Kidney epithelial cell (primary cell): ENCODE data around the gene KLK13. TPM values are rescaled to one million over a fixed set of nuclear protein-coding genes. Genes with fewer than 3 reads are reported as not detected.

ENCODE experiments used
- DNase-seq: peaks from one replicate; pipeline ENCODE4 v3.0.0-alpha.2; 2010; ENCODE audit warnings: low read depth
- H3K27me3 ChIP-seq: 2 replicates; pipeline ENCODE4 v1.6.0; 2011; ENCODE audit warnings: low read length; ENCODE audit not compliant: control insufficient read depth, insufficient read depth
- H3K36me3 ChIP-seq: 2 replicates; pipeline ENCODE4 v1.5.1; 2011; ENCODE audit warnings: low read length; ENCODE audit not compliant: control insufficient read depth, insufficient read depth
- H3K4me3 ChIP-seq: 2 replicates; pipeline ENCODE4 v1.5.1; 2011; ENCODE audit warnings: low read depth, mild to moderate bottlenecking, control low read depth, low read length
- CTCF ChIP-seq: IDR thresholded peaks from 2 replicates; pipeline ENCODE4 v1.5.1; 2011; ENCODE audit warnings: mild to moderate bottlenecking, moderate library complexity, low read length, control low read depth, inconsistent platforms; ENCODE audit not compliant: insufficient read depth, poor library complexity, severe bottlenecking
- total RNA-seq: library from RNA; depleted of rRNA; stranded (reverse); fragments of >200 nt; gene quantifications from 2 replicates; pipeline ENCODE4 v1.2.3, GENCODE V29; 2015

KLK13 gene
- total RNA-seq, 1 donor from 2014 or later, result 0.08 TPM

GRCh38 chr19:51100601-51101000 is 35.7 kb upstream of the KLK13 start:
- no peaks in the 10 kb centered on the region for H3K27me3 ChIP-seq
- peaks cover 2% of the 10 kb centered on the region for H3K36me3 ChIP-seq
- TF ChIP-seq CTCF, result no peak
- DNase-seq, result no peak
- no peak overlapping the region for H3K4me3 ChIP-seq

- Histone ChIP-seq H3K4me3 (no peak overlapping the region), H3K36me3 (peaks cover 2% of the 10 kb centered on the region), H3K27me3 (no peaks in the 10 kb centered on the region)
- no peak for TF ChIP-seq CTCF
- DNase-seq, result no peak
Observed at GRCh38 chr19:51099047-51099382, 34.1 kb upstream of the KLK13 start.

DNA sequence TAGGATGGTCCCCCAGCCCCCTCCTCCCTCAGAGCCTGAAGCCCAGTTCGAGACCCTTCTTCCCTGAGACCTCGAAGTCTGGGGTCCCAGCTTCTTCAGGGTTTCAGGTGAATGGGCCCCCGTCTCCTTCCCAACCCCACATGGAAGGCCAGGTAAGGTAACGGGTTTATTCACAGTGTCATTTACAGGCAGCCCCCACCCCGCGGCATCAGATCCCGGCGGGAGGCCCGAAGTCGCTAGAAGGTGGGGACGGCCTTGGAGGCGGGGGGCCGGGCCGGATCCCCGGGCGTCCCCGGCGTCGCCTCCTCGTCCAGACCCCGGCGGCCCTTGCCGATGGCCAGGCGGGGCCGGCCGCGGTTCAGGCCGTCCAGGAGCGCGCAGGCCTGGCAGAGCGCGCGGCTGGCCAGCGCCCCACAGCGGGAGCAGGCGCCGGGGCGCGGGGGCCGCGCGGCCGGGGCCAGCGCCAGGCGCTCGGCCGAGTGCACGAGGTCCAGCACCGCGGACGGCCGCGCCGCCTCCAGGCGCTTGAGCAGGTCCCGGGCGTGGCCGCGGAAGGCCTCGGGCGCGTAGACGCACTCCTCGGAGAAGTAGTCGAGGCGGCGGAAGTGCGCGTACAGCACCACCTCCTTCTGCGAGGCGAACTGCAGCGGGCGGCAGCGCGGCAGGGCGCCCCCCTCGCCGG is 33.6 kb upstream of the KLK13 start:
- H3K4me3 ChIP-seq, result no peak overlapping the region
- no peaks in the 10 kb centered on the region for H3K27me3 ChIP-seq
- no peak for DNase-seq
- no peak for TF ChIP-seq CTCF
- peaks cover 2% of the 10 kb centered on the region for H3K36me3 ChIP-seq

- Histone ChIP-seq H3K36me3 (peaks cover 2% of the 10 kb centered on the region), H3K27me3 (no peaks in the 10 kb centered on the region), H3K4me3 (no peak overlapping the region)
- no peak for DNase-seq
- no peak for TF ChIP-seq CTCF
Observed at GRCh38 chr19:51097796-51098195, 32.9 kb upstream of the KLK13 start.

GRCh38 chr19:51097166-51097738 is 32.4 kb upstream of the KLK13 start:
- Histone ChIP-seq H3K27me3 (no peaks in the 10 kb centered on the region), H3K36me3 (peaks cover 2% of the 10 kb centered on the region), H3K4me3 (no peak overlapping the region)
- TF ChIP-seq CTCF, result peak; percentile 74
- no peak for DNase-seq
